ENCODE data around the gene SEMA5A.

- TF ChIP-seq POLR2A (IDR thresholded peaks at IDR 0.05; ENCODE audit: low read length) (no peak), GATA1 (IDR thresholded peaks at IDR 0.05; ENCODE audit: low read depth, low read length) (no peak)
Measured at GRCh38 chr5:9249231-9249630, 296.6 kb downstream of the SEMA5A start.

Measured in erythroblast (primary cell).